Endothelial cell of umbilical vein (primary cell): ENCODE results near the gene FAM32A. TPM values are rescaled to one million over a fixed set of nuclear protein-coding genes. Genes with fewer than 3 reads are reported as not detected.

Experiments used
- BruUV-seq: library from RNA; stranded (reverse); fragments of 400-500 nt; replicated peaks from 2 replicates; lab custom pipeline; 2021; lab: Mats Ljungman, UMichigan
- CTCF ChIA-PET: fragments of 300-600, 350-600 bp; sonication (Branson Sonifier 250); formaldehyde crosslinking; loops from one replicate; lab custom pipeline; 2021; ENCODE audit warnings: antibody characterized with exemption, inconsistent platforms; lab: Charles Lee
- POLR2A ChIA-PET: fragments of 300-600, 350-600 bp; sonication (Branson Sonifier 250); formaldehyde crosslinking; loops from one replicate; lab custom pipeline; 2021; ENCODE audit warnings: antibody characterized with exemption, inconsistent platforms; lab: Charles Lee
- DNase-seq: peaks from one replicate; pipeline ENCODE4 v3.0.0-alpha.2; 2011; ENCODE audit warnings: low read depth, low spot score
- FAIRE-seq: peaks from 2 replicates; lab custom pipeline; 2011; peaks lifted over from hg19 to GRCh38; lab: Jason Lieb, UNC
- H2AFZ ChIP-seq: 2 replicates; pipeline ENCODE4 v1.6.0; 2012; ENCODE audit warnings: low read depth, low read length, control low read depth, inconsistent platforms
- H3K27ac ChIP-seq: 2 replicates; pipeline ENCODE4 v1.5.1; 2011; ENCODE audit warnings: low read depth, mild to moderate bottlenecking, control low read depth, low read length, moderate library complexity; ENCODE audit not compliant: insufficient read depth
- H3K27me3 ChIP-seq, 2 experiments: 2 replicates each; pipeline versions ENCODE4 v1.6.0 to v1.6.1; 2011; ENCODE audit warnings: low read length in 2 of 2, mixed read lengths in 1 of 2; ENCODE audit not compliant: control insufficient read depth in 2 of 2, insufficient read depth in 2 of 2
- H3K36me3 ChIP-seq, 2 experiments: 2 replicates in 1 of 2; 3 replicates in 1 of 2; pipeline ENCODE4 v1.5.1; 2011; ENCODE audit warnings: low read length in 2 of 2, mild to moderate bottlenecking in 1 of 2, moderate library complexity in 1 of 2; ENCODE audit not compliant: control insufficient read depth in 2 of 2, insufficient read depth in 2 of 2; ENCODE audit errors: extremely low read depth in 1 of 2
- H3K4me1 ChIP-seq: 3 replicates; pipeline ENCODE4 v1.5.1; 2011; ENCODE audit warnings: mild to moderate bottlenecking, low read length; ENCODE audit not compliant: control insufficient read depth, insufficient read depth; ENCODE audit errors: extremely low read depth
- H3K4me2 ChIP-seq: 2 replicates; pipeline ENCODE4 v1.6.1; 2011; ENCODE audit warnings: low read length, control low read depth, mixed read lengths; ENCODE audit not compliant: insufficient read depth
- H3K4me3 ChIP-seq, 3 experiments: fragments of 200-600 bp in 1 of 3; sonication (generic), shearing (Covaris generic) in 1 of 3; replicated peaks in 1 of 3; 2 replicates each; pipeline ENCODE4 v1.5.1; 2011 to 2016; ENCODE audit warnings: control low read depth in 3 of 3, low read length in 3 of 3, mild to moderate bottlenecking in 2 of 3, inconsistent platforms in 1 of 3, low read depth in 1 of 3, moderate library complexity in 1 of 3; ENCODE audit not compliant: insufficient read depth in 1 of 3
- H3K79me2 ChIP-seq: 2 replicates; pipeline ENCODE4 v1.6.0; 2012; ENCODE audit warnings: low read length, inconsistent platforms; ENCODE audit not compliant: control insufficient read depth, insufficient read depth
- H3K9ac ChIP-seq: replicated peaks from 2 replicates; pipeline ENCODE3; 2011; ENCODE audit warnings: low read length, control low read depth; ENCODE audit not compliant: insufficient read depth; ENCODE audit errors: extremely low read depth
- H3K9me1 ChIP-seq: replicated peaks from 3 replicates; pipeline ENCODE4 v1.6.0; 2011; ENCODE audit warnings: mild to moderate bottlenecking, low read length; ENCODE audit not compliant: control insufficient read depth, insufficient read depth; ENCODE audit errors: extremely low read depth
- H3K9me3 ChIP-seq: replicated peaks from 2 replicates; pipeline ENCODE4 v1.5.1; 2012; ENCODE audit warnings: low read length, inconsistent platforms; ENCODE audit not compliant: control insufficient read depth, insufficient read depth
- H4K20me1 ChIP-seq: replicated peaks from 2 replicates; pipeline ENCODE3; 2011; ENCODE audit warnings: mild to moderate bottlenecking, low read length; ENCODE audit not compliant: control insufficient read depth, insufficient read depth; ENCODE audit errors: extremely low read depth
- CTCF ChIP-seq, 2 donors: IDR thresholded peaks; 1 replicate in 1 of 2; 2 replicates in 1 of 2; pipeline ENCODE4 v1.5.1; 2011; ENCODE audit warnings: low read length in 2 of 2, mild to moderate bottlenecking in 2 of 2, moderate library complexity in 2 of 2, control low read depth in 1 of 2, inconsistent platforms in 1 of 2, low read depth in 1 of 2; ENCODE audit not compliant: insufficient read depth in 1 of 2; ENCODE audit errors: extremely low read depth in 1 of 2
- EZH2 ChIP-seq: IDR thresholded peaks from 2 replicates; pipeline ENCODE4 v1.6.1; 2012; ENCODE audit warnings: borderline replicate concordance, low read depth, mild to moderate bottlenecking, moderate library complexity, low read length, inconsistent platforms; ENCODE audit not compliant: severe bottlenecking
- GATA2 ChIP-seq: IDR thresholded peaks from 2 replicates; pipeline ENCODE4 v1.7.0; 2011; ENCODE audit warnings: low read depth, mild to moderate bottlenecking, moderate library complexity, mixed read lengths, low read length; ENCODE audit not compliant: insufficient read length, insufficient read depth
- JUN ChIP-seq: IDR thresholded peaks from 2 replicates; pipeline ENCODE4 v1.6.1; 2011; ENCODE audit warnings: borderline replicate concordance, low read depth; ENCODE audit not compliant: insufficient read length, insufficient read depth
- MYC ChIP-seq: IDR thresholded peaks from one replicate; pipeline ENCODE4 v1.6.1; 2011; ENCODE audit warnings: mild to moderate bottlenecking, low read depth, low read length
- POLR2AphosphoS5 ChIP-seq: IDR thresholded peaks from 2 replicates; pipeline ENCODE4 v1.6.1; 2012; ENCODE audit warnings: low read depth, mild to moderate bottlenecking, control low read depth, low read length, moderate library complexity; ENCODE audit not compliant: insufficient read depth
- dilution Hi-C: fragments of 300-500 bp; cut with MboI; formaldehyde crosslinking; loops from one replicate; pipeline ENCODE4 v1.15.0; 2019; ENCODE audit warnings: low sequenced_read_pairs; ENCODE audit not compliant: extremely low pct_ligation_motif_present
- intact Hi-C: fragments of 100-400 bp; cut with micrococcal nuclease; formaldehyde crosslinking; loops from one replicate; pipeline ENCODE4 v1.10.0; 2022
- polyA plus RNA-seq, 4 experiments: library from polyadenylated mRNA; depleted of rRNA in 3 of 4; stranded (reverse) in 3 of 4; unstranded in 1 of 4; fragments of >200 nt; gene quantifications; 2 replicates each; pipeline versions ENCODE4 v1.2.1 to v1.2.3, GENCODE V29; 2011 to 2012; ENCODE audit warnings: missing spikeins in 1 of 4
- total RNA-seq: library from RNA; stranded (reverse); gene quantifications from 2 replicates; pipeline ENCODE4 v1.2.3, GENCODE V29; 2021
- TF ChIP-seq, protein P1 (sequence below): IDR thresholded peaks from 2 replicates; pipeline ENCODE4 v1.6.1; 2011; ENCODE audit not compliant: insufficient read depth, insufficient read length

The FAM32A gene
- total and polyA plus RNA-seq, 2 donors (not counting 3 experiments of a cell fraction or from before 2014, with no cell fraction given), result 82.8 to 130 TPM

GRCh38 chr19:16144216-16144581 is 41.0 kb upstream of the FAM32A start:
- no peak for TF ChIP-seq GATA2
- TF ChIP-seq JUN, result no peak
- TF ChIP-seq EZH2, result no peak
- TF ChIP-seq, protein P1, sequence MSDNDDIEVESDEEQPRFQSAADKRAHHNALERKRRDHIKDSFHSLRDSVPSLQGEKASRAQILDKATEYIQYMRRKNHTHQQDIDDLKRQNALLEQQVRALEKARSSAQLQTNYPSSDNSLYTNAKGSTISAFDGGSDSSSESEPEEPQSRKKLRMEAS, result no peak
- no peak for TF ChIP-seq MYC
- TF ChIP-seq CTCF (IDR thresholded peaks at IDR 0.05; ENCODE audit: extremely low read depth in 1 of 2, insufficient read depth in 1 of 2, low read depth in 1 of 2, low read length in 2 of 2), result no peak
- no peak for TF ChIP-seq POLR2AphosphoS5
- ChIA-PET CTCF (interaction anchor here (1.0 kb wide), 1 partner anchor 11 kb away, joined by 3 read pairs; no protein-coding TSS in a partner anchor), POLR2A (no interaction called here)

More at GRCh38 chr19:16144216-16144581, 41.0 kb upstream of the FAM32A start:
- Histone ChIP-seq H3K79me2 (no peaks in the 10 kb centered on the region), H4K20me1 (no peaks in the 10 kb centered on the region), H3K27ac (no peak overlapping the region), H3K4me3 (no peak overlapping the region), H3K27me3 (peaks cover 0 to 2% of the 10 kb centered on the region in 2 experiments), H3K36me3 (no peaks in the 10 kb centered on the region), H2AFZ (no peak overlapping the region), H3K9ac (no peak overlapping the region), H3K4me1 (no peaks in the 10 kb centered on the region), H3K4me2 (no peak overlapping the region), H3K9me3 (no peaks in the 10 kb centered on the region), H3K9me1 (no peaks in the 10 kb centered on the region)
- FAIRE-seq (no peak), DNase-seq (no peak)
- dilution Hi-C loops (no loop called here), intact Hi-C loops (no loop called here)
- BruUV-seq, result no TSS peak
